IMR-90 (cell line): Measurements from ENCODE around the gene NAGLU. TPM values are rescaled to one million over a fixed set of nuclear protein-coding genes. Genes with fewer than 3 reads are reported as not detected.

Experiments used
- ATAC-seq: fragments of 200-7000 bp; cut with Tn5 transposase; 2 replicates; pipeline ENCODE4 v1.9.1; 2020; ENCODE audit warnings: low read depth, mild to moderate bottlenecking, moderate library complexity
- BruUV-seq: library from RNA; stranded (reverse); fragments of 400-500 nt; replicated peaks from 2 replicates; lab custom pipeline; 2021; lab: Mats Ljungman, UMichigan
- CTCF ChIA-PET: fragments of 300-600 bp; formaldehyde crosslinking; extraction: SDS; loops from one replicate; lab custom pipeline; 2021; ENCODE audit warnings: antibody characterized with exemption; lab: Yijun Ruan, JAX
- POLR2A ChIA-PET: fragments of 300-600 bp; sonication (Branson Sonifier 250); formaldehyde crosslinking; loops from one replicate; lab custom pipeline; 2022; ENCODE audit warnings: antibody characterized with exemption; ENCODE audit not compliant: unreplicated experiment; lab: Charles Lee
- DNase-seq: peaks from one replicate; pipeline ENCODE4 v3.0.0; 2013
- H2AFZ ChIP-seq: replicated peaks from 2 replicates; pipeline ENCODE3; 2013; ENCODE audit warnings: low read length, mild to moderate bottlenecking; ENCODE audit not compliant: poor library complexity
- H2AK5ac ChIP-seq: 2 replicates; pipeline ENCODE4 v1.6.1; 2013; ENCODE audit warnings: low read depth, low read length, inconsistent platforms
- H2AK9ac ChIP-seq: replicated peaks from 2 replicates; pipeline ENCODE3; 2013; ENCODE audit warnings: mild to moderate bottlenecking, low read depth, low read length, moderate library complexity; ENCODE audit not compliant: poor library complexity
- H2BK120ac ChIP-seq: 2 replicates; pipeline ENCODE4 v1.6.1; 2013; ENCODE audit warnings: low read depth, low read length, inconsistent platforms
- H2BK15ac ChIP-seq: 3 replicates; pipeline ENCODE4 v1.6.1; 2013; ENCODE audit warnings: low read depth, low read length, inconsistent platforms
- H2BK20ac ChIP-seq: 2 replicates; pipeline ENCODE4 v1.6.1; 2013; ENCODE audit warnings: low read depth, mild to moderate bottlenecking, inconsistent platforms, low read length, moderate library complexity
- H2BK5ac ChIP-seq: 2 replicates; pipeline ENCODE4 v1.6.1; 2013; ENCODE audit warnings: mild to moderate bottlenecking, low read depth, low read length, inconsistent platforms; ENCODE audit not compliant: poor library complexity, severe bottlenecking
- H3K14ac ChIP-seq: replicated peaks from 2 replicates; pipeline ENCODE4 v1.6.1; 2013; ENCODE audit warnings: low read depth, low read length, inconsistent platforms
- H3K18ac ChIP-seq: 2 replicates; pipeline ENCODE4 v1.6.1; 2013; ENCODE audit warnings: low read depth, low read length, control low read depth
- H3K23ac ChIP-seq: 2 replicates; pipeline ENCODE4 v1.6.1; 2013; ENCODE audit warnings: low read depth, low read length, inconsistent platforms
- H3K27ac ChIP-seq: 2 replicates; pipeline ENCODE4 v1.5.1; 2013; ENCODE audit warnings: mild to moderate bottlenecking, control low read depth, low read length; ENCODE audit not compliant: insufficient read depth
- H3K27me3 ChIP-seq: 2 replicates; pipeline ENCODE4 v1.6.1; 2013; ENCODE audit warnings: low read length; ENCODE audit not compliant: control insufficient read depth, insufficient read depth
- H3K36me3 ChIP-seq: 2 replicates; pipeline ENCODE4 v1.6.1; 2013; ENCODE audit warnings: low read length, mixed read lengths; ENCODE audit not compliant: control insufficient read depth, insufficient read depth
- H3K4ac ChIP-seq: 2 replicates; pipeline ENCODE4 v1.6.1; 2013; ENCODE audit warnings: low read depth, low read length, inconsistent platforms
- H3K4me1 ChIP-seq: 2 replicates; pipeline ENCODE4 v1.6.1; 2013; ENCODE audit warnings: low read length, mixed read lengths; ENCODE audit not compliant: control insufficient read depth, insufficient read depth
- H3K4me2 ChIP-seq: 2 replicates; pipeline ENCODE4 v1.6.1; 2013; ENCODE audit warnings: low read depth, mild to moderate bottlenecking, control low read depth, low read length, moderate library complexity
- H3K4me3 ChIP-seq: 2 replicates; pipeline ENCODE4 v1.5.1; 2013; ENCODE audit warnings: low read depth, mild to moderate bottlenecking, control low read depth, low read length, moderate library complexity; ENCODE audit not compliant: insufficient read depth
- H3K56ac ChIP-seq: 2 replicates; pipeline ENCODE4 v1.6.1; 2013; ENCODE audit warnings: low read length, inconsistent platforms; ENCODE audit not compliant: insufficient read depth; ENCODE audit errors: extremely low read depth
- H3K79me1 ChIP-seq, 2 experiments: 2 replicates each; pipeline ENCODE4 v1.6.1; 2013; ENCODE audit warnings: low read length in 2 of 2, inconsistent platforms in 1 of 2, low read depth in 1 of 2
- H3K9ac ChIP-seq: 2 replicates; pipeline ENCODE4 v1.6.1; 2013; ENCODE audit warnings: low read depth, low read length, control low read depth
- H3K9me1 ChIP-seq: 2 replicates; pipeline ENCODE4 v1.6.1; 2013; ENCODE audit warnings: low read length, inconsistent platforms; ENCODE audit not compliant: insufficient read depth
- H3K9me3 ChIP-seq: 2 replicates; pipeline ENCODE4 v1.6.1; 2013; ENCODE audit warnings: low read length; ENCODE audit not compliant: control insufficient read depth, insufficient read depth
- H4K20me1 ChIP-seq: 2 replicates; pipeline ENCODE4 v1.6.1; 2013; ENCODE audit warnings: low read length, inconsistent platforms; ENCODE audit not compliant: insufficient read depth
- H4K5ac ChIP-seq: 2 replicates; pipeline ENCODE4 v1.6.1; 2013; ENCODE audit warnings: mild to moderate bottlenecking, low read depth, low read length, control low read depth
- H4K8ac ChIP-seq, 2 experiments: 2 replicates each; pipeline ENCODE4 v1.6.1; 2013; ENCODE audit warnings: low read depth in 2 of 2, low read length in 2 of 2, control low read depth in 1 of 2, inconsistent platforms in 1 of 2
- H4K91ac ChIP-seq: 2 replicates; pipeline ENCODE4 v1.6.1; 2013; ENCODE audit warnings: low read depth, low read length, inconsistent platforms; ENCODE audit not compliant: insufficient read depth
- BHLHE40 ChIP-seq: fragments of 150-350 bp; IDR thresholded peaks from 2 replicates; pipeline ENCODE4 v1.6.1; 2016; ENCODE audit warnings: mild to moderate bottlenecking, low read depth, low read length
- CEBPB ChIP-seq: IDR thresholded peaks from 2 replicates; pipeline ENCODE4 v1.6.1; 2012; ENCODE audit warnings: low read depth, low read length, improper control_type of control experiment
- CHD1 ChIP-seq: IDR thresholded peaks from 2 replicates; pipeline ENCODE4 v1.6.1; 2012; ENCODE audit warnings: low read depth, low read length, improper control_type of control experiment
- CTCF ChIP-seq: conservative IDR thresholded peaks from 2 replicates; pipeline ENCODE4 v1.5.1; 2012; ENCODE audit warnings: mild to moderate bottlenecking, low read depth, low read length, improper control_type of control experiment
- ELK1 ChIP-seq: fragments of 150-350 bp; IDR thresholded peaks from 2 replicates; pipeline ENCODE4 v1.6.1; 2016; ENCODE audit warnings: low read depth, mild to moderate bottlenecking, low read length, moderate library complexity, borderline replicate concordance
- FOS ChIP-seq: fragments of 150-350 bp; IDR thresholded peaks from 2 replicates; pipeline ENCODE4 v1.6.1; 2016; ENCODE audit warnings: low read depth, low read length
- MAFK ChIP-seq: IDR thresholded peaks from 2 replicates; pipeline ENCODE4 v1.6.1; 2012; ENCODE audit warnings: low read depth, low read length, improper control_type of control experiment
- MAZ ChIP-seq: IDR thresholded peaks from 2 replicates; pipeline ENCODE4 v1.6.1; 2012; ENCODE audit warnings: low read depth, mild to moderate bottlenecking, low read length, improper control_type of control experiment, moderate library complexity, borderline replicate concordance
- MXI1 ChIP-seq: IDR thresholded peaks from 2 replicates; pipeline ENCODE4 v1.6.1; 2012; ENCODE audit warnings: low read depth, mild to moderate bottlenecking, low read length, moderate library complexity, borderline replicate concordance
- NFE2L2 ChIP-seq: fragments of 150-350 bp; IDR thresholded peaks from 2 replicates; pipeline ENCODE4 v1.6.1; 2016; ENCODE audit warnings: low read depth, mild to moderate bottlenecking, low read length
- POLR2A ChIP-seq: IDR thresholded peaks from 2 replicates; pipeline ENCODE4 v1.6.1; 2012; ENCODE audit warnings: mild to moderate bottlenecking, low read depth, low read length
- RAD21 ChIP-seq: IDR thresholded peaks from 2 replicates; pipeline ENCODE4 v1.6.1; 2012; ENCODE audit warnings: low read length, improper control_type of control experiment
- RCOR1 ChIP-seq: IDR thresholded peaks from 2 replicates; pipeline ENCODE4 v1.6.1; 2012; ENCODE audit warnings: mild to moderate bottlenecking, low read length, improper control_type of control experiment; ENCODE audit not compliant: insufficient replicate concordance
- RFX5 ChIP-seq: IDR thresholded peaks from 2 replicates; pipeline ENCODE4 v1.8.0; 2012; ENCODE audit warnings: low read depth, mild to moderate bottlenecking, low read length, moderate library complexity
- SMC3 ChIP-seq: fragments of 150-350 bp; IDR thresholded peaks from 2 replicates; pipeline ENCODE4 v1.6.1; 2016; ENCODE audit warnings: low read depth, mild to moderate bottlenecking, antibody characterized with exemption, low read length, moderate library complexity
- USF2 ChIP-seq: fragments of 150-350 bp; IDR thresholded peaks from 2 replicates; pipeline ENCODE4 v1.6.1; 2017; ENCODE audit warnings: mild to moderate bottlenecking, antibody characterized with exemption, low read length, low read depth
- WGBS, 2 experiments: methylation state at CpG; one replicate each; pipeline versions ENCODE4 v1.1.5 to v1.1.7; 2013; ENCODE audit warnings: missing lambda C conversion rate in 2 of 2; ENCODE audit not compliant: insufficient read length in 1 of 2; ENCODE audit errors: extremely low coverage in 2 of 2; 5-methylcytosine and 5-hydroxymethylcytosine counted together
- dilution Hi-C: fragments of 300-500 bp; cut with HindIII; formaldehyde crosslinking; loops from one replicate; pipeline ENCODE4 v1.14.3; 2018; ENCODE audit warnings: low sequenced_read_pairs; ENCODE audit not compliant: unreplicated experiment
- in situ Hi-C: fragments of 300-500 bp; cut with MboI; formaldehyde crosslinking; loops from 3 replicates; pipeline ENCODE4 v1.14.3; 2019; ENCODE audit warnings: low sequenced_read_pairs, inconsistent platforms, mixed read lengths
- intact Hi-C: fragments of 100-400 bp; cut with micrococcal nuclease; formaldehyde crosslinking; loops from 2 replicates; pipeline ENCODE4 v1.10.0; 2022
- polyA plus RNA-seq, 3 experiments: library from polyadenylated mRNA; depleted of rRNA; stranded (reverse); fragments of >200 nt; gene quantifications; 2 replicates each; pipeline ENCODE4 v1.2.3, GENCODE V29; 2012; ENCODE audit warnings: low replicate concordance in 1 of 3
- total RNA-seq: library from RNA; depleted of rRNA; stranded (reverse); fragments of >200 nt; gene quantifications from 2 replicates; pipeline ENCODE4 v1.2.3, GENCODE V29; 2012

The NAGLU gene
- total and polyA plus RNA-seq, 2 of the 4 experiments (the other 2 are of a cell fraction): 6.5 to 29.2 TPM

GRCh38 chr17:42530952-42531454, 5.0 kb upstream of the NAGLU start:
- Histone ChIP-seq H3K23ac (peak overlapping the region; percentile 44; the same call in 1 of the 2 replicates), H2BK120ac (peak overlapping the region; percentile 35), H4K91ac (peak overlapping the region; percentile 8; the same call in 1 of the 2 replicates), H2AK5ac (peak overlapping the region; percentile 10; the same call in 1 of the 2 replicates), H3K9ac (no peak overlapping the region), H4K5ac (0 out of 2 replicates have a peak overlapping the region, but pooled peaks have one; percentile 13), H3K18ac (no peak overlapping the region), H3K79me1 (peaks cover 3 to 19% of the 10 kb centered on the region in 2 experiments; a peak in 2 of 4 replicates), H3K4me1 (peaks cover 26% of the 10 kb centered on the region), H2BK20ac (no peak overlapping the region), H3K14ac (peak overlapping the region; percentile 72), H4K20me1 (no peaks in the 10 kb centered on the region), H3K27me3 (no peaks in the 10 kb centered on the region), H2AK9ac (no peak overlapping the region), H3K27ac (no peak overlapping the region), H3K56ac (no peak overlapping the region), H3K9me3 (no peaks in the 10 kb centered on the region), H2AFZ (no peak overlapping the region), H2BK15ac (no peak overlapping the region), H3K4me2 (no peak overlapping the region), H3K4me3 (no peak overlapping the region), H3K36me3 (no peaks in the 10 kb centered on the region), H3K4ac (peak overlapping the region; percentile 76), H3K9me1 (peaks cover 20% of the 10 kb centered on the region), H4K8ac (peak overlapping the region in 1 of 2 experiments; percentile 84; a peak in 1 of 4 replicates), H2BK5ac (peak overlapping the region; percentile 17)
- DNase-seq (no peak), ATAC-seq (no peak)
- BruUV-seq: no TSS peak
- intact Hi-C loops: no loop called here
- in situ Hi-C loops: no loop called here
- WGBS, 2 experiments: 100% methylated on average over 1 of the region's 2 CpGs; no CpG with 5 or more reads in 1 of the 2 experiments
- dilution Hi-C loops: no loop called here
- ChIA-PET POLR2A (no interaction called here), CTCF (interaction anchor here (0.8 to 1.2 kb wide), 2 partner anchors 10 to 209 kb away, joined by 3 to 4 read pairs; no protein-coding TSS in a partner anchor)
- no peak for TF ChIP-seq ELK1
- TF ChIP-seq SMC3: no peak
- no peak for TF ChIP-seq MAFK
- TF ChIP-seq FOS: no peak
- no peak for TF ChIP-seq CTCF
- TF ChIP-seq CHD1: no peak
- no peak for TF ChIP-seq CEBPB
- TF ChIP-seq RFX5: no peak
- no peak for TF ChIP-seq BHLHE40
- TF ChIP-seq MAZ: no peak
- no peak for TF ChIP-seq NFE2L2
- no peak for TF ChIP-seq POLR2A
- TF ChIP-seq RCOR1: no peak
- no peak for TF ChIP-seq USF2
- TF ChIP-seq RAD21: no peak
- no peak for TF ChIP-seq MXI1
